H9 (cell line): ENCODE results near the gene SGCE. TPM values are rescaled to one million over a fixed set of nuclear protein-coding genes. Genes with fewer than 3 reads are reported as not detected.

Source experiments
- DNase-seq: peaks from one replicate; pipeline ENCODE4 v3.0.0-alpha.2; 2017
- H2AFZ ChIP-seq: one replicate; pipeline ENCODE4 v1.6.1; 2013; ENCODE audit warnings: mild to moderate bottlenecking, low read length, control low read depth, moderate library complexity
- H2AK5ac ChIP-seq: 2 replicates; pipeline ENCODE4 v1.6.1; 2013; ENCODE audit warnings: low read length, control low read depth, mixed read lengths; ENCODE audit not compliant: insufficient read length
- H2BK120ac ChIP-seq: one replicate; pipeline ENCODE4 v1.6.1; 2013; ENCODE audit warnings: low read depth, mild to moderate bottlenecking, low read length, control low read depth, inconsistent platforms; ENCODE audit not compliant: poor library complexity, severe bottlenecking
- H2BK12ac ChIP-seq: 2 replicates; pipeline ENCODE4 v1.6.1; 2013; ENCODE audit warnings: low read length, control low read depth, mixed read lengths, low read depth; ENCODE audit not compliant: insufficient read length
- H2BK15ac ChIP-seq: 2 replicates; pipeline ENCODE4 v1.6.1; 2013; ENCODE audit warnings: low read depth, low read length, control low read depth
- H2BK20ac ChIP-seq: one replicate; pipeline ENCODE4 v1.6.1; 2013; ENCODE audit warnings: low read depth, mild to moderate bottlenecking, low read length, control low read depth, inconsistent platforms; ENCODE audit not compliant: poor library complexity, severe bottlenecking
- H2BK5ac ChIP-seq: 2 replicates; pipeline ENCODE4 v1.6.1; 2013; ENCODE audit warnings: low read length, control low read depth, mixed read lengths; ENCODE audit not compliant: insufficient read length
- H3K14ac ChIP-seq: 2 replicates; pipeline ENCODE4 v1.6.1; 2013; ENCODE audit warnings: low read length, control low read depth; ENCODE audit not compliant: insufficient read depth
- H3K18ac ChIP-seq: 2 replicates; pipeline ENCODE4 v1.6.1; 2013; ENCODE audit warnings: low read depth, mild to moderate bottlenecking, mixed read lengths, low read length, control low read depth; ENCODE audit not compliant: insufficient read length
- H3K23ac ChIP-seq: 2 replicates; pipeline ENCODE4 v1.6.1; 2013; ENCODE audit warnings: low read length, control low read depth, mixed read lengths, low read depth; ENCODE audit not compliant: insufficient read length
- H3K23me2 ChIP-seq: 2 replicates; pipeline ENCODE4 v1.6.1; 2013; ENCODE audit warnings: low read depth, mild to moderate bottlenecking, mixed read lengths, low read length, control low read depth; ENCODE audit not compliant: insufficient read length, poor library complexity, severe bottlenecking
- H3K27ac ChIP-seq: 2 replicates; pipeline ENCODE4 v1.5.1; 2013; ENCODE audit warnings: low read length, control low read depth, mixed read lengths, low read depth; ENCODE audit not compliant: insufficient read length
- H3K27me3 ChIP-seq: 2 replicates; pipeline ENCODE4 v1.6.1; 2013; ENCODE audit warnings: low read length, control low read depth, inconsistent platforms; ENCODE audit not compliant: insufficient read depth
- H3K4ac ChIP-seq: 2 replicates; pipeline ENCODE4 v1.6.1; 2013; ENCODE audit warnings: low read depth, mild to moderate bottlenecking, control low read depth, inconsistent platforms, low read length, moderate library complexity
- H3K4me1 ChIP-seq: 2 replicates; pipeline ENCODE4 v1.6.1; 2013; ENCODE audit warnings: low read length, control low read depth, inconsistent platforms; ENCODE audit not compliant: insufficient read depth
- H3K4me2 ChIP-seq: 2 replicates; pipeline ENCODE4 v1.6.1; 2013; ENCODE audit warnings: low read length, control low read depth, mixed read lengths; ENCODE audit not compliant: insufficient read length, insufficient read depth
- H3K56ac ChIP-seq: 2 replicates; pipeline ENCODE4 v1.6.1; 2013; ENCODE audit warnings: low read depth, mild to moderate bottlenecking, mixed read lengths, low read length, control low read depth; ENCODE audit not compliant: insufficient read length
- H3K79me1 ChIP-seq: 2 replicates; pipeline ENCODE4 v1.6.1; 2013; ENCODE audit warnings: low read depth, mild to moderate bottlenecking, moderate library complexity, low read length, control low read depth, inconsistent platforms; ENCODE audit not compliant: insufficient read depth, poor library complexity, severe bottlenecking
- H3K79me2 ChIP-seq: 2 replicates; pipeline ENCODE4 v1.6.1; 2013; ENCODE audit warnings: low read length, control low read depth, inconsistent platforms; ENCODE audit not compliant: insufficient read depth
- H3K9ac ChIP-seq: 2 replicates; pipeline ENCODE4 v1.6.1; 2013; ENCODE audit warnings: low read length, control low read depth, mixed read lengths; ENCODE audit not compliant: insufficient read length; ENCODE audit errors: extremely low read depth
- H3K9me3 ChIP-seq: one replicate; pipeline ENCODE4 v1.6.1; 2013; ENCODE audit warnings: low read depth, low read length, inconsistent platforms; ENCODE audit not compliant: control insufficient read depth
- H3T11ph ChIP-seq: one replicate; pipeline ENCODE4 v1.6.1; 2013; ENCODE audit warnings: mild to moderate bottlenecking, low read length, control low read depth, inconsistent platforms
- H4K20me1 ChIP-seq: one replicate; pipeline ENCODE4 v1.6.1; 2013; ENCODE audit not compliant: control insufficient read depth, insufficient read length, insufficient read depth
- H4K5ac ChIP-seq: 2 replicates; pipeline ENCODE4 v1.6.1; 2013; ENCODE audit warnings: low read depth, mild to moderate bottlenecking, mixed read lengths, low read length, control low read depth; ENCODE audit not compliant: insufficient read length
- H4K8ac ChIP-seq: replicated peaks from 2 replicates; pipeline ENCODE4 v1.6.1; 2013; ENCODE audit warnings: low read length, control low read depth, mixed read lengths, low read depth; ENCODE audit not compliant: insufficient read length
- H4K91ac ChIP-seq: 2 replicates; pipeline ENCODE4 v1.6.1; 2013; ENCODE audit warnings: low read depth, mild to moderate bottlenecking, moderate library complexity, mixed read lengths, low read length, control low read depth; ENCODE audit not compliant: insufficient read length
- H3K27ac Mint-ChIP-seq, 3 experiments: 2 replicates in 2 of 3; 3 replicates in 1 of 3; pipeline ENCODE4 v1.8.0; 2020 to 2021; ENCODE audit warnings: mixed read lengths in 3 of 3, mild to moderate bottlenecking in 1 of 3, moderate library complexity in 1 of 3
- H3K27me3 Mint-ChIP-seq: 2 replicates; pipeline ENCODE4 v1.8.0; 2021; ENCODE audit warnings: low read depth, mild to moderate bottlenecking, moderate library complexity, mixed read lengths
- H3K36me3 Mint-ChIP-seq, 3 experiments: 2 replicates in 2 of 3; 3 replicates in 1 of 3; pipeline ENCODE4 v1.8.0; 2020 to 2021; ENCODE audit warnings: low read depth in 3 of 3, mixed read lengths in 3 of 3; ENCODE audit not compliant: insufficient read depth in 1 of 3
- H3K4me1 Mint-ChIP-seq, 2 experiments: 2 replicates each; pipeline ENCODE4 v1.8.0; 2020; ENCODE audit warnings: mixed read lengths in 2 of 2
- H3K4me3 Mint-ChIP-seq, 2 experiments: 2 replicates in 1 of 2; 3 replicates in 1 of 2; pipeline ENCODE4 v1.8.0; 2020 to 2021; ENCODE audit warnings: mild to moderate bottlenecking in 2 of 2, mixed read lengths in 2 of 2, moderate library complexity in 1 of 2
- H3K9me3 Mint-ChIP-seq, 2 experiments: 2 replicates in 1 of 2; 3 replicates in 1 of 2; pipeline ENCODE4 v1.8.0; 2020; ENCODE audit warnings: mild to moderate bottlenecking in 2 of 2, mixed read lengths in 2 of 2, moderate library complexity in 1 of 2
- CTCF ChIP-seq: fragments of 200-600 bp; sonication (generic); conservative IDR thresholded peaks from 3 replicates; pipeline ENCODE4 v1.8.0; 2021; ENCODE audit warnings: antibody characterized with exemption, mild to moderate bottlenecking
- WGBS: extraction: QIAGEN DNeasy Blood & Tissue Kit; methylation state at CpG from one replicate; pipeline ENCODE4 v1.1.7; 2013; ENCODE audit warnings: missing lambda C conversion rate, low lambda C conversion rate, mixed read lengths; ENCODE audit not compliant: insufficient read length; ENCODE audit errors: extremely low coverage; 5-methylcytosine and 5-hydroxymethylcytosine counted together
- total RNA-seq: library from RNA; stranded (reverse); gene quantifications from 2 replicates; pipeline ENCODE4 v1.2.1, GENCODE V29; 2021

The SGCE gene
- total RNA-seq, 1 experiment from 2014 or later, result 30.5 TPM

- Histone ChIP-seq H3K23me2 (no peaks in the 10 kb centered on the region), H2AK5ac (no peak overlapping the region), H3K4ac (no peak overlapping the region), H3K27me3 (no peaks in the 10 kb centered on the region), H2BK20ac (no peak overlapping the region), H2BK15ac (no peak overlapping the region), H3K79me1 (no peaks in the 10 kb centered on the region), H3K27ac (no peak overlapping the region), H2BK5ac (no peak overlapping the region), H4K8ac (no peak overlapping the region), H3K18ac (no peak overlapping the region), H2AFZ (no peak overlapping the region), H2BK120ac (no peak overlapping the region), H3K14ac (no peak overlapping the region), H3K4me2 (no peak overlapping the region), H3K9ac (no peak overlapping the region), H2BK12ac (no peak overlapping the region), H4K91ac (no peak overlapping the region), H3K4me1 (no peaks in the 10 kb centered on the region), H3K79me2 (no peaks in the 10 kb centered on the region), H4K5ac (no peak overlapping the region), H3K56ac (no peak overlapping the region), H3K9me3 (no peaks in the 10 kb centered on the region), H3K23ac (no peak overlapping the region), H4K20me1 (no peaks in the 10 kb centered on the region), H3T11ph (no peak overlapping the region)
- H3K27ac Mint-ChIP-seq, result no peak overlapping the region
- H3K9me3 Mint-ChIP-seq, result no peaks in the 10 kb centered on the region
- WGBS, result no CpG with 5 or more reads among the region's 2 CpGs
- no peaks in the 10 kb centered on the region for H3K27me3 Mint-ChIP-seq
- no peaks in the 10 kb centered on the region for H3K4me1 Mint-ChIP-seq
- no peak for TF ChIP-seq CTCF
- H3K36me3 Mint-ChIP-seq, result peaks cover 0 to 26% (median 21%) of the 10 kb centered on the region in 3 experiments; a peak in 5 of 7 replicates
- no peak overlapping the region for H3K4me3 Mint-ChIP-seq
- no peak for DNase-seq
Measured at GRCh38 chr7:94556028-94556427, 99.9 kb downstream of the SGCE start.
